Skeletal muscle cell (primary cell): ENCODE results near the gene METTL25.
"Not testable (repeated sequence)": the region's sequence is repeated elsewhere in the genome, so short reads cannot be mapped to it uniquely, and the experiment has no call there.

Source experiments
- DNase-seq: peaks from one replicate; pipeline ENCODE4 v3.0.0-alpha.2; 2010; ENCODE audit warnings: low read depth
- H3K4me3 ChIP-seq: 2 replicates; pipeline ENCODE4 v1.5.1; 2011; ENCODE audit warnings: low read depth, mild to moderate bottlenecking, control low read depth, low read length, moderate library complexity

METTL25 gene

GRCh38 chr12:82358200-82359114, at the start of gene METTL25, which contains the start of gene CCDC59:
Gene METTL25, plus strand, starts transcription at chr12:82358529. Its CDS starts 37 bp downstream, at chr12:82358566.
Gene CCDC59, minus strand, starts transcription at chr12:82358387. Its CDS starts 11 bp downstream, at chr12:82358376.
- peak; percentile 96 for DNase-seq
- H3K4me3 ChIP-seq = peak within 1 kb of the TSS; percentile 92

- DNase-seq = no peak
- H3K4me3 ChIP-seq = no peak overlapping the region
Measured at GRCh38 chr12:82314406-82314892, 43.9 kb upstream of the METTL25 start.

- DNase-seq = no peak
- H3K4me3 ChIP-seq = no peak overlapping the region
Measured at GRCh38 chr12:82319276-82319675, 39.1 kb upstream of the METTL25 start.

- H3K4me3 ChIP-seq = no peak overlapping the region
- DNase-seq = no peak
Measured at GRCh38 chr12:82325540-82326336, 32.6 kb upstream of the METTL25 start.

- DNase-seq = no peak
- H3K4me3 ChIP-seq = no peak overlapping the region
Measured at GRCh38 chr12:82326905-82327503, 31.3 kb upstream of the METTL25 start.

- DNase-seq = no peak
- H3K4me3 ChIP-seq = no peak overlapping the region
Measured at GRCh38 chr12:82327861-82328260, 30.5 kb upstream of the METTL25 start.

GRCh38 chr12:82329508-82329907, 28.8 kb upstream of the METTL25 start:
- no peak for DNase-seq

GRCh38 chr12:82350161-82350560, 8.2 kb upstream of the METTL25 start:
- H3K4me3 ChIP-seq = no peak overlapping the region
- DNase-seq = no peak

More at GRCh38 chr12:82329508-82329907, 28.8 kb upstream of the METTL25 start:
- H3K4me3 ChIP-seq = no peak overlapping the region

GRCh38 chr12:82351390-82351789, 6.9 kb upstream of the METTL25 start:
- no peak for DNase-seq
- H3K4me3 ChIP-seq = no peak overlapping the region

- no peak for DNase-seq
- peak overlapping the region; percentile 92 for H3K4me3 ChIP-seq
Measured at GRCh38 chr12:82357340-82357739, 989 bp upstream of the METTL25 start.

- H3K4me3 ChIP-seq = peak overlapping the region; percentile 92
- DNase-seq = no peak
Measured at GRCh38 chr12:82357845-82358199, 507 bp upstream of the METTL25 start.

- DNase-seq = no peak
- peak overlapping the region; percentile 92 for H3K4me3 ChIP-seq
Measured at GRCh38 chr12:82359115-82359478, 768 bp downstream of the METTL25 start.

- H3K4me3 ChIP-seq, DNase-seq: not testable (repeated sequence)
Measured at GRCh38 chr12:82360834-82361233, 2.5 kb downstream of the METTL25 start.

- DNase-seq = no peak
- H3K4me3 ChIP-seq = no peak overlapping the region
Measured at GRCh38 chr12:82361461-82361915, 3.2 kb downstream of the METTL25 start.

- DNase-seq = no peak
Measured at GRCh38 chr12:82363990-82364389, 5.7 kb downstream of the METTL25 start.

GRCh38 chr12:82366197-82366596, 7.9 kb downstream of the METTL25 start:
- H3K4me3 ChIP-seq = no peak overlapping the region
- no peak for DNase-seq

More at GRCh38 chr12:82363990-82364389, 5.7 kb downstream of the METTL25 start:
- no peak overlapping the region for H3K4me3 ChIP-seq

GRCh38 chr12:82375201-82375600, 16.9 kb downstream of the METTL25 start:
- DNase-seq = no peak
- H3K4me3 ChIP-seq = no peak overlapping the region

- no peak overlapping the region for H3K4me3 ChIP-seq
- DNase-seq = no peak
Measured at GRCh38 chr12:82378997-82379396, 20.7 kb downstream of the METTL25 start.

GRCh38 chr12:82383930-82384552, 25.7 kb downstream of the METTL25 start:
- H3K4me3 ChIP-seq = no peak overlapping the region
- peak; percentile 4 for DNase-seq
